Mesothelial cell of epicardium (in vitro differentiated cells): Measurements from ENCODE around the gene ACTR3. TPM values are rescaled to one million over a fixed set of nuclear protein-coding genes. Genes with fewer than 3 reads are reported as not detected.

Experiments used
- DNase-seq, 2 experiments: peaks; one replicate each; pipeline ENCODE4 v3.0.0; 2021; ENCODE audit warnings: low spot score in 2 of 2; ENCODE audit not compliant: unreplicated experiment in 2 of 2
- H3K27ac Mint-ChIP-seq: 2 replicates; pipeline ENCODE4 v1.8.0; 2021; ENCODE audit warnings: mixed read lengths
- H3K27me3 Mint-ChIP-seq: 2 replicates; pipeline ENCODE4 v1.8.0; 2021; ENCODE audit warnings: low read depth, mixed read lengths
- H3K36me3 Mint-ChIP-seq: 2 replicates; pipeline ENCODE4 v1.8.0; 2021; ENCODE audit warnings: mixed read lengths
- H3K4me1 Mint-ChIP-seq: 2 replicates; pipeline ENCODE4 v1.8.0; 2021; ENCODE audit warnings: mixed read lengths
- H3K4me3 Mint-ChIP-seq: 2 replicates; pipeline ENCODE4 v1.8.0; 2021; ENCODE audit warnings: mild to moderate bottlenecking, moderate library complexity, mixed read lengths
- H3K9me3 Mint-ChIP-seq: 2 replicates; pipeline ENCODE4 v1.8.0; 2021; ENCODE audit warnings: mixed read lengths
- total RNA-seq: library from RNA; stranded (reverse); gene quantifications from 3 replicates; pipeline ENCODE4 v1.2.1, GENCODE V29; 2021
- TF ChIP-seq, protein P1 (sequence below): fragments of 200-600 bp; sonication (generic); IDR thresholded peaks from one replicate; pipeline ENCODE4 v1.5.0; 2021; ENCODE audit warnings: antibody characterized with exemption; ENCODE audit not compliant: unreplicated experiment

ACTR3 gene
- total RNA-seq, 1 donor from 2014 or later, result 151 TPM

DNA sequence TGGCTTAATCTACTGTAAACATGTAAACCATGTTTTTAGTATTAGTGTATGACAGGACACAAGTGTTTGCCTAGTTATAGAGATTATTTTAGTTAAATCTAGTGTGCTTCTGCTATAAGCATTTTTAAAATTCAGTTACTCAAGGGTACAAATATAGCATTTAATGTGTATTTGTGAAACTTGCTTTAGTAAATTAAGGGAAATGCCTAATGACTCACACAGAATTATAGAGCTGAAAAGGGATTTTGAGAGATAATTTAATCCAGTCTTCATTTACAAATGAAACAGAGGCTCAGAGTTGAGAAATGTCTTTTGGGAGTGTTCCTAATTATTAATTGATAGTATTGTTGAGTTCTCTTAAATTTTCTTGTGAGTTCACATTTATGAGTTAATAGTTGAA lies 8.2 kb downstream of the ACTR3 start:
- no peak overlapping the region for H3K27ac Mint-ChIP-seq
- TF ChIP-seq, protein P1, sequence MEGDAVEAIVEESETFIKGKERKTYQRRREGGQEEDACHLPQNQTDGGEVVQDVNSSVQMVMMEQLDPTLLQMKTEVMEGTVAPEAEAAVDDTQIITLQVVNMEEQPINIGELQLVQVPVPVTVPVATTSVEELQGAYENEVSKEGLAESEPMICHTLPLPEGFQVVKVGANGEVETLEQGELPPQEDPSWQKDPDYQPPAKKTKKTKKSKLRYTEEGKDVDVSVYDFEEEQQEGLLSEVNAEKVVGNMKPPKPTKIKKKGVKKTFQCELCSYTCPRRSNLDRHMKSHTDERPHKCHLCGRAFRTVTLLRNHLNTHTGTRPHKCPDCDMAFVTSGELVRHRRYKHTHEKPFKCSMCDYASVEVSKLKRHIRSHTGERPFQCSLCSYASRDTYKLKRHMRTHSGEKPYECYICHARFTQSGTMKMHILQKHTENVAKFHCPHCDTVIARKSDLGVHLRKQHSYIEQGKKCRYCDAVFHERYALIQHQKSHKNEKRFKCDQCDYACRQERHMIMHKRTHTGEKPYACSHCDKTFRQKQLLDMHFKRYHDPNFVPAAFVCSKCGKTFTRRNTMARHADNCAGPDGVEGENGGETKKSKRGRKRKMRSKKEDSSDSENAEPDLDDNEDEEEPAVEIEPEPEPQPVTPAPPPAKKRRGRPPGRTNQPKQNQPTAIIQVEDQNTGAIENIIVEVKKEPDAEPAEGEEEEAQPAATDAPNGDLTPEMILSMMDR, result no peak
- no peak overlapping the region for H3K4me3 Mint-ChIP-seq
- peaks cover 54% of the 10 kb centered on the region for H3K4me1 Mint-ChIP-seq
- DNase-seq, result no peak
- H3K9me3 Mint-ChIP-seq, result no peaks in the 10 kb centered on the region
- H3K27me3 Mint-ChIP-seq, result no peaks in the 10 kb centered on the region
- H3K36me3 Mint-ChIP-seq, result no peaks in the 10 kb centered on the region

DNA sequence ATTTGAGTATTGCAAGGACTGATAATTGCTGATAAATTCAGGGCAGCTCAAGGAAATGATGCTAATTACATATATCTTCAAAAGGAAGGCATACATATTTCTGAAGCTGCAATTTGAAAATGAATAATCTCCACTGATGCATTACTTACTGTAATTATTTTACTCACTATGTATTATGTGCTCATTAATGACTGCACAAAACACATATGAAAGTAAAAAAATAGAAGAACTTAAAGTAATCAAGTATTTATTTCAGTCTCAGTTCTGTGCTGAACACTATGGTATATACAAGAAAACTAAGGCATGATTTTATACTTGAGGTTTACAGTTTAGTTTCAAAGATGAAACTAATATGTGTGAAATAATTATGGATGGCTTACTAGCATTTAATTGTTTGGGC lies 9.3 kb downstream of the ACTR3 start:
- Mint-ChIP-seq H3K27me3 (no peaks in the 10 kb centered on the region), H3K4me3 (no peak overlapping the region), H3K9me3 (no peaks in the 10 kb centered on the region), H3K4me1 (peaks cover 44% of the 10 kb centered on the region), H3K27ac (no peak overlapping the region), H3K36me3 (peaks cover 2% of the 10 kb centered on the region)
- DNase-seq, result no peak
- TF ChIP-seq, protein P1, result no peak

DNA sequence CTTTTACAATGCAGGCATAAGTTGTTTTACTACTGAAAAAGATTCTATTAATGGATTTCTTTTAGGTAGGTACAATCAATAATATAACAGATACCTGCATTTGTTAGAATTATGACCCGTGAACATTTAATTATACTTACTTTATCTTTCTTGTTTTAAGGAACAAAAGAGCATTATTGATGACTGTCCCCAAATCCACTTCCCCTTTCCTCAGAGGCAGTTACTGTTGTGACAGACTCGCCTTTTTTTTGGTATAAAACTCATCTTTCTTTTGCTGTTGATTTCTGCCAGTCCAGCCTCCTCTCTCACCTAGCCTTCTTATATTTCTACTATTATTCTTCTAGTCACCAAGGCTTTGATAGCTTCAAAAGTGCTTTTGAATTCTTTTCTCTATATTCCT lies 12.1 kb downstream of the ACTR3 start:
- TF ChIP-seq, protein P1, result no peak
- Mint-ChIP-seq H3K4me1 (peaks cover 19% of the 10 kb centered on the region), H3K36me3 (peaks cover 23% of the 10 kb centered on the region), H3K27me3 (no peaks in the 10 kb centered on the region), H3K4me3 (no peak overlapping the region), H3K27ac (no peak overlapping the region), H3K9me3 (peaks cover 15% of the 10 kb centered on the region)
- DNase-seq, result no peak

DNA sequence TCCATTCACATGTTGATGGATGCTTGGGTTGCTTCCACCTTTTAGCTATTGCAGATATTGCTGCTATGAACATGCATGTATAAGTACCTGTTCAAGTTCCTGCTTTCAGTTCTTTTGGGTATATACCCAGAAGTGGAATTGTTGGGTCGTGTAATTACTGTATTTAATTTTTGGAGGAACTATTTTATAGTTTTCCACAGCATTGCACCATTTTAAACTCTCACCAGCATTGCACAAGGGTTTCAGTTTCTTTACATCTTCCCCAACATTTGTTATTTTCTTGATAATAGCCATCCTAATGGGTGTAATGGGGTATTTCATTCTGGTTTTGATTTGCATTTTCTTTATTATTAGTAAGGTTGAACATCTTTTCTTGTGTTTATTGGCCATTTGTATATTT lies 16.0 kb downstream of the ACTR3 start:
- DNase-seq, result no peak
- H3K4me1 Mint-ChIP-seq, result peaks cover 4% of the 10 kb centered on the region
- no peaks in the 10 kb centered on the region for H3K27me3 Mint-ChIP-seq
- peaks cover 15% of the 10 kb centered on the region for H3K9me3 Mint-ChIP-seq
- H3K36me3 Mint-ChIP-seq, result peaks cover 24% of the 10 kb centered on the region
- TF ChIP-seq, protein P1, result no peak
- no peak overlapping the region for H3K27ac Mint-ChIP-seq
- H3K4me3 Mint-ChIP-seq, result no peak overlapping the region

DNA sequence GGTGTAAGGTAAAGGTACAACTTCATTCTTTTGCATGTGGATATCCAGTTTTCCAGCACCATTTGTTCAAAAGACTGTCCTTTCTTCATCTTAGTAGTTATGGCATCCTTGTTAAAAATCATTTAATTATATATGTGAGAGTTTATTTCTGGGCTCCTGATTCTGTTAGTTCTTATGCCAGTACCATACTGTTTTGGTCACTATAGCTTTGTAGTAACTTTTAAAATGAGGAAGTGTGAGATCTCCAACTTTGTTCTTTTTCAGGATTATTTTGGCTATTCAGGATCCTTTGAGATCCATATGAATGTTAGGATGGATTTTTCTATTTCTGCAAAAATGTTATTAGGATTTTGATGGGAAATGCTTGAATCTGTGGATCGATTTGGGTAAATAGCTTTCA lies 16.8 kb downstream of the ACTR3 start:
- Mint-ChIP-seq H3K9me3 (peaks cover 15% of the 10 kb centered on the region), H3K4me1 (peaks cover 4% of the 10 kb centered on the region), H3K27me3 (no peaks in the 10 kb centered on the region), H3K36me3 (peaks cover 26% of the 10 kb centered on the region), H3K27ac (no peak overlapping the region), H3K4me3 (no peak overlapping the region)
- no peak for DNase-seq
- TF ChIP-seq, protein P1, result no peak

DNA sequence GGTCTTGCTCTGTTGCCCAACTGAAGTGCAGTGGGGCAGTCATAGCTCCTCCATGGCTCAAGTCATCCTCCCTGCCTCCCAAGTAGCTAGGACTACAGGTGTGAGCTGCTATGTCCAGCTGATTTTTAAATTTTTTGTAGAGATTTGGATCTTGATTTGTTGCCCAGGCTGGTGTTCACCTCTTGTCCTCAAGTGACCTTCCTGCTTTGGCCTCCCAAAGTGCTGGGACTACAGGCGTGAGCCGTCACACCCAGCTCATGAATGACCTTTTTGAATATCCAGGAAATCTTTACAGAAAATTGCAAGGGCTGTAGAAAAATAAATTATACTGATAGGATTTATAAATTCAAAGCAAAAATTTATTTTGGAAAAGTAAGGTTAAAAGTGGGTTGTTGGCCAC lies 17.4 kb downstream of the ACTR3 start:
- DNase-seq, result no peak
- peaks cover 1% of the 10 kb centered on the region for H3K4me1 Mint-ChIP-seq
- no peak overlapping the region for H3K4me3 Mint-ChIP-seq
- TF ChIP-seq, protein P1, result no peak
- H3K9me3 Mint-ChIP-seq, result peaks cover 15% of the 10 kb centered on the region
- no peaks in the 10 kb centered on the region for H3K27me3 Mint-ChIP-seq
- H3K36me3 Mint-ChIP-seq, result peaks cover 26% of the 10 kb centered on the region
- H3K27ac Mint-ChIP-seq, result no peak overlapping the region
